Measurements from ENCODE around the gene TMEM203. TPM values are rescaled to one million over a fixed set of nuclear protein-coding genes. Genes with fewer than 3 reads are reported as not detected.

The TMEM203 gene
- total RNA-seq (2012; rRNA removed): 18.8 and 20.8 TPM in 2 replicates
- polyA plus RNA-seq (2012; rRNA removed): 39.1 and 40.6 TPM in 2 replicates
- polyA plus RNA-seq (2012; cell fraction: cytosol; rRNA removed): 37.1 and 39.7 TPM in 2 replicates
- 13.2 and 13.3 TPM in 2 replicates for polyA plus RNA-seq (2012; cell fraction: nucleus; rRNA removed; ENCODE audit: low replicate concordance)
- percentile 59 among the genes with signal in this experiment for Bru-seq, nascent RNA
- percentile 82 among the genes with signal in this experiment for BruChase-seq, experiment 1, labeled RNA remaining after a 6-hour chase
- BruChase-seq, experiment 2, labeled RNA remaining after a 2-hour chase: percentile 83 among the genes with signal in this experiment
- long read RNA-seq, transcript TMEM203-201 (1 exons, 1,557 nt): major isoform, 90 of 90 reads
- long read RNA-seq, partial matches to known transcripts: 0 of 90 reads
- long read RNA-seq, other reads (novel, unspliced or antisense): 0 of 90 reads

- Histone ChIP-seq H4K91ac (ENCODE audit: insufficient read depth, low read depth, low read length) (peak within 1 kb of the TSS; percentile 75), H2AK5ac (ENCODE audit: low read depth, low read length) (peak within 1 kb of the TSS; percentile 90), H4K5ac (ENCODE audit: low read depth, low read length) (peak within 1 kb of the TSS; percentile 76), H3K9ac (ENCODE audit: low read depth, low read length) (peak within 1 kb of the TSS; percentile 89), H4K20me1 (ENCODE audit: insufficient read depth, low read length) (peaks cover 9% of the 10 kb centered on the region), H2AFZ (replicated peaks; ENCODE audit: low read length, poor library complexity) (peak within 1 kb of the TSS; percentile 97), H3K4me2 (ENCODE audit: low read depth, low read length) (peak within 1 kb of the TSS; percentile 99), H3K79me1 (ENCODE audit: low read depth in 1 of 2, low read length in 2 of 2) (peaks cover 45 to 63% of the 10 kb centered on the region in 2 experiments), H3K9me3 (ENCODE audit: control insufficient read depth, insufficient read depth, low read length) (no peaks in the 10 kb centered on the region), H3K27me3 (ENCODE audit: control insufficient read depth, insufficient read depth, low read length) (no peaks in the 10 kb centered on the region), H3K14ac (replicated peaks; ENCODE audit: low read depth, low read length) (peak within 1 kb of the TSS; percentile 66), H3K36me3 (ENCODE audit: control insufficient read depth, insufficient read depth, low read length) (peaks cover 8% of the 10 kb centered on the region), H3K18ac (ENCODE audit: low read depth, low read length) (no peak within 1 kb of the TSS), H2BK15ac (ENCODE audit: low read depth, low read length) (no peak within 1 kb of the TSS), H2BK120ac (ENCODE audit: low read depth, low read length) (no peak within 1 kb of the TSS), H2BK5ac (ENCODE audit: low read depth, low read length, poor library complexity, severe bottlenecking) (peak within 1 kb of the TSS; percentile 41), H3K4me1 (ENCODE audit: control insufficient read depth, insufficient read depth, low read length) (peaks cover 10% of the 10 kb centered on the region), H3K27ac (ENCODE audit: insufficient read depth, low read length) (peak within 1 kb of the TSS; percentile 85), H2BK20ac (ENCODE audit: low read depth, low read length) (no peak within 1 kb of the TSS), H4K8ac (ENCODE audit: low read depth in 2 of 2, low read length in 2 of 2) (peak within 1 kb of the TSS; percentile 94 to 98), H3K4me3 (ENCODE audit: insufficient read depth, low read depth, low read length) (peak within 1 kb of the TSS; percentile 93), H3K9me1 (ENCODE audit: insufficient read depth, low read length) (0 out of 2 replicates have a peak, but pooled peaks cover 2% of the 10 kb centered on the region), H3K23ac (ENCODE audit: low read depth, low read length) (peak within 1 kb of the TSS; percentile 98), H3K4ac (ENCODE audit: low read depth, low read length) (peak within 1 kb of the TSS; percentile 89), H2AK9ac (replicated peaks; ENCODE audit: low read depth, low read length, poor library complexity) (peak within 1 kb of the TSS; percentile 97), H3K56ac (ENCODE audit: extremely low read depth, insufficient read depth, low read length) (peak within 1 kb of the TSS; percentile 71)
- dilution Hi-C loops (cut with HindIII; ENCODE audit: low sequenced_read_pairs, unreplicated experiment) (no loop called here), in situ Hi-C loops (cut with MboI; ENCODE audit: low sequenced_read_pairs) (no loop called here), intact Hi-C loops (cut with micrococcal nuclease) (no loop called here)
- peak; percentile 77 for DNase-seq
- no TSS peak for BruUV-seq (replicated peaks)
- TF ChIP-seq POLR2A (IDR thresholded peaks at IDR 0.05; ENCODE audit: low read depth, low read length): peak; percentile 77
- peak; percentile 91; the same call in 1 of the 2 replicates for TF ChIP-seq MAZ (IDR thresholded peaks at IDR 0.05; ENCODE audit: borderline replicate concordance, low read depth, low read length)
- no peak for TF ChIP-seq CTCF (conservative IDR thresholded peaks at IDR 0.05; ENCODE audit: low read depth, low read length)
- TF ChIP-seq SMC3 (IDR thresholded peaks at IDR 0.05; ENCODE audit: low read depth, low read length): no peak
- TF ChIP-seq MXI1 (IDR thresholded peaks at IDR 0.05; ENCODE audit: borderline replicate concordance, low read depth, low read length): peak; percentile 85; the same call in 1 of the 2 replicates
- WGBS, 2 experiments (ENCODE audit: extremely low coverage in 2 of 2, insufficient read length in 1 of 2): 0% methylated on average over 37 of the region's 98 CpGs; no CpG with 5 or more reads in 1 of the 2 experiments
- ATAC-seq (ENCODE audit: low read depth): peak; percentile 53
- CTCF ChIA-PET: no interaction called here
- POLR2A ChIA-PET (ENCODE audit: unreplicated experiment): interaction anchor here (0.6 kb wide), 1 partner anchor 76 kb away, joined by 4 read pairs; no protein-coding TSS in a partner anchor
These were observed at the start of gene TMEM203, which contains the start of gene NDOR1 for GRCh38 chr9:137205126-137206069. TMEM203 (minus strand) TSS chr9:137205648; CDS start chr9:137205414, 234 bp downstream. NDOR1 (plus strand) TSS chr9:137205700; CDS start chr9:137205778, 78 bp downstream.

Data from IMR-90 (cell line).